Kidney glomerular epithelial cell (primary cell): ENCODE results near the gene TASL.
"Not testable (repeated sequence)": the region's sequence is repeated elsewhere in the genome, so short reads cannot be mapped to it uniquely, and the experiment has no call there.

Experiments used
- DNase-seq: peaks from one replicate; lab custom pipeline; 2025; lab: John Stamatoyannopoulos, UW

Gene TASL

GRCh38 chrX:30577362-30577991 lies at the start of gene TASL:
TSS of gene TASL (minus strand) at chrX:30577766. CDS start at chrX:30560355, 17,411 bp downstream.
- no peak for DNase-seq

GRCh38 chrX:30626402-30626801 lies 48.8 kb upstream of the TASL start:
- no peak for DNase-seq

GRCh38 chrX:30622361-30622760 lies 44.8 kb upstream of the TASL start:
- DNase-seq = no peak

- peak; percentile 44 for DNase-seq
Measured at GRCh38 chrX:30620980-30621618, 43.5 kb upstream of the TASL start.

- no peak for DNase-seq
Measured at GRCh38 chrX:30620125-30620524, 42.6 kb upstream of the TASL start.

GRCh38 chrX:30618160-30618765 lies 40.7 kb upstream of the TASL start:
- no peak for DNase-seq

- no peak for DNase-seq
Measured at GRCh38 chrX:30615229-30615628, 37.7 kb upstream of the TASL start.

- DNase-seq = no peak
Measured at GRCh38 chrX:30613721-30614120, 36.2 kb upstream of the TASL start.

GRCh38 chrX:30612250-30612655 lies 34.7 kb upstream of the TASL start:
- no peak for DNase-seq

GRCh38 chrX:30610026-30610425 lies 32.5 kb upstream of the TASL start:
- no peak for DNase-seq

GRCh38 chrX:30607155-30607554 lies 29.6 kb upstream of the TASL start:
- DNase-seq = no peak

- not testable (repeated sequence) for DNase-seq
Measured at GRCh38 chrX:30600269-30601176, 23.0 kb upstream of the TASL start.

GRCh38 chrX:30597216-30598012 lies 19.8 kb upstream of the TASL start:
- DNase-seq = no peak

GRCh38 chrX:30593440-30594200 lies 16.1 kb upstream of the TASL start:
- no peak for DNase-seq

GRCh38 chrX:30592831-30593230 lies 15.3 kb upstream of the TASL start:
- DNase-seq = no peak

- DNase-seq = no peak
Measured at GRCh38 chrX:30590368-30590767, 12.8 kb upstream of the TASL start.

- DNase-seq = no peak
Measured at GRCh38 chrX:30589146-30589888, 11.8 kb upstream of the TASL start.

GRCh38 chrX:30586516-30586915 lies 8.9 kb upstream of the TASL start:
- DNase-seq = no peak

- no peak for DNase-seq
Measured at GRCh38 chrX:30582664-30583063, 5.1 kb upstream of the TASL start.

GRCh38 chrX:30580641-30581040 lies 3.1 kb upstream of the TASL start:
- no peak for DNase-seq
